Measurements from ENCODE around the gene FBXL5.

The FBXL5 gene

GRCh38 chr4:15558561-15558960 lies 96.6 kb downstream of the FBXL5 start:
- no peak for DNase-seq (ENCODE audit: low read depth in 2 of 2)

- DNase-seq (ENCODE audit: low read depth in 2 of 2): no peak
Observed at GRCh38 chr4:15557786-15558550, 97.2 kb downstream of the FBXL5 start.

DNA sequence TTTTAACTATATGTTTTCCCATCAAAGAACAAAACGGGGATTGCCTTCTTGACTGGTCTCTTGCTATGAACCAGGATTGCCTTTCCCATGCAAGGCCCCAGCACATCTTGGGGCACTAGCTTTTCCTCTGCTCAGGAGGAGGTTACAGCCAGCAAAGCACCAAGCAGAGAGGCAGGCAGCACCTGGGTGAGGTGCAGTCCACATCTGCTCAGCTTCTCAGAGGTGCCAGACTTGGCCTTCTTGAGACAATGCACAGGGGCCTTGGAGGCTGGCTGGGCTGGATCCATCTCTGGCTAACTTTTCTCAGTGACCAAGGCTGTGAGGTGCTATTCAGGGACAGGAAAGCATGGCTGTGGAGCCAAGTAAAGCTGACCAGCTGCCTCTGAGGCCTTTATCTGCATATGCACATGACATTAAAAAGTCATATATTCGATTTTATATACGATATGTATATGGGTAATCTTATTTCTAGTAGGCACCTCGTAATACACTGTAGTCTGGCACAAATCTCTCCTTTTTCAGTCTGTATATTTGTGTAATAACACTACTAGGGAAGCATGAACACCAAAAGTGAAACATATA lies 98.6 kb downstream of the FBXL5 start:
- no peak for DNase-seq (ENCODE audit: low read depth in 2 of 2)

Measured in stimulated activated CD4-positive, alpha-beta T cell treated with anti-CD3 and anti-CD28 coated beads, Interleukin-1b, Interleukin-23, amount 100 ng/mL, for 1 hour (primary cell).